ENCODE data around the gene FAM50B.

Gene FAM50B

DNA sequence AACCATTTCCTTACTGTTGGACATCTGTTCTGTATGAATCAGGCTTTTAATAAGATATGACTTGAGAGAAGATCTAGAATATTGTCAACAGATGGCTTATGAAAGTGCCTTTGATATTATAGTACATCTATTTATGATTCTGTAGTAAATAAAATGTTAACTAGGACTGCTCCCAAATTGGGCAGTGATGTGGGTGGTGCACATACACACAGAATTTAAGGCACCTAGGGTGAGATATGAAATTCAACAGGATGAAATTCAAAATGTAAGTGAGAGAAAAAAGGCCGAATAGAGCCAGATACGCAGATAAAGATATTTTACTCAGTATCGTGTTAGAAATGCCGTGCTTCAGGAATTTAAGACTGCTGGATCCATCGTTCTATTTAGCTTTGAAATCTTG is 26.3 kb downstream of the FAM50B start:
- DNase-seq = no peak

DNA sequence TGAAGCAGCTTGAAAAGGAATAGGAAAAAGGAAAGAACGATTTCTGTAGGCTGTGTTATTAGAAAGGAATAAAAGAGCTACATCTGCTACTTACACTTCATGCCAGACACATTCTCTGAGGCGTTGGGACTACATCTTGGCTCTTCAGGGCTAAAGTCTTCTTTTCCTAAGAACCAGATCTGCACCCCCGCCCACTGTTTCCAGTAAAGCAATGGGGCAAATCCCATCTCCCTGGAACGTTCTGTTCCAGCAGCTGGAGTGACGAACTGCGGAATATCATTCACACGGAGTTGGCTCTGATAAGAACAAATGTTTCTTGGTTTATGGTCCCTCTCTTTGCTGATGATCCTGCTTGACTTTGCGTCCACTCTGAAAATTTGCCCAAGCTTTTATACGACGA is 26.9 kb downstream of the FAM50B start:
- DNase-seq = no peak

DNA sequence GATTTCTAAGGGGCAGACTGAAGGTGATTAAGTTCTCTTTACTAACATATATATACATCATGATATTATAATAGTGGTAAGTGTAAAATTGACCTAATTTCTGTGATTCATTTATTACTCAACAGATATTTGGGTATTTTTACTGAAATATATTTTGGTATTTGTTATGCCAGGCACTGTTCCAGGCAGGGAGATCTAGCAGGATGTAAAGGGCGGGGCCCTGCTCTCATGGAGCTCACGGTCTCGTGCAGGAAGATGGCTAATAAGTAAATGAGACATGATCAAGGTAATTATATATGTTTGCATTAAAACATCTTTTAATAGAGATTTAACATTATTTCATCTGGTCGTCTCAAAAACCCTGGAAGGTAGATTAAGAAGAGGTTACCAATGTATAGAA is 27.7 kb downstream of the FAM50B start:
- DNase-seq = no peak

DNA sequence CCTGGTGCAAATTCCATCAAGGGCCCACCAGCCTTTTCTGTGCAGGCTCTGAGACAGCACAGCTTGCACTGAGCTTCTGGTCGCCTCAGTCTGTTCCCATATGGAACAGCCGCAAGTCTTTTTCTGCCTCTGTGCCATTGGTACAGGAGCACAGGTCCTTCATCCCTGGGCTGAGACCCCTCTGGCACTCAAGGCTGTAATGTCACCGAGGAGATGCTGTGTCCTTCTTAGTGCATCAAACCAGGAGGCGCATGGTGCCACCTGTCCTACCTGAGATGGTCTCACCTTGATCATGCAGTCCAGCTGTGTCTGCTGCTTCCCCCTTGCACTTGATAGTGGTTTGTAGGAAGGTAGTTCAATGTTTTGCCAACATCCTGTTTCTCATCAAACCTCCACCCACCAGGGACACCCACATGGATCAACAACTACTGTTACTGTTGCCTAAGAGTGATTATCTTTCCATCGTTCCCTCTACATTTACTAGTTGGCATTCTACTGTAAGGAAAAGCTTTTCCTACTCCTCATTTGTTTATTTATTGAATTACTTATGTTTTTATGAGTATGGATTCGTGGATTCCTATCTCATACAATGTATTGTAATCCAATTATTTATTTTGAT is 29.0 kb downstream of the FAM50B start:
- DNase-seq = no peak

DNA sequence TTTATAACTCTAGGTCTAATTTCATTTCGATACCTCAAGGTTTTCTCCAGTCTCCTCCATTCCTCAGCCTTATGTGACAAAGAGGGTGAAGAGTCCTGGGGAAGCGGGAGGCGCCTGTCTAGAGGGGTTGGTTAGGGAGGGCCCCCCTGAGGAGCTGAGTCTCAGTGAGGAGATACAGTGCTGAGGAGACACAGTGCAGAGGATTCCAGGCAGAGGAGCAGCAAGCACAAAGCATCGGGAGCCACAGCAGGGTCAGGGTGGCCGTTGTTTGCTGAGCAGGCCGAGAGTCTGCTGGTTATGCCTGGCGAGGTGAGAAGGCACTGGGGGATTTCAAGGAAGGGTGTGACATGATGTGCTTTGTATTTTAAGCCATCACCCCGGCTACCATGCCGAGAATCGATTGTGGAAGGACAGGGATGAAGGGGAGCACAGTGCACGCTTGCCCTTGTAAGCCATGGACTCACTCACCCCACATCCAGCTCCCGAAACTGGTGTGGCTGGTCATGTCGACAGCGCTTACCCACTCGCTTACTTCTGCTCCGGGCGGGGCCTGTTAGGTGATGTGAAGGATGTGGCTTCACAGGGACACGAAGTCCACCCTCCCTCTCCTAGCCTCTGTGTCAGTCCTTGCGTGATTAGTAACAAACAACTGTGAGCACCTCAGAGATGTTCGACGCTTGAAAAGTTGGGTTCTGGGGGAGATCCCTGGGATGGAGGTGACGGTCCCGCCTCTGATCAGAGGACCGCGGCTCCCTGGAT is 30.2 kb downstream of the FAM50B start:
- no peak for DNase-seq

DNA sequence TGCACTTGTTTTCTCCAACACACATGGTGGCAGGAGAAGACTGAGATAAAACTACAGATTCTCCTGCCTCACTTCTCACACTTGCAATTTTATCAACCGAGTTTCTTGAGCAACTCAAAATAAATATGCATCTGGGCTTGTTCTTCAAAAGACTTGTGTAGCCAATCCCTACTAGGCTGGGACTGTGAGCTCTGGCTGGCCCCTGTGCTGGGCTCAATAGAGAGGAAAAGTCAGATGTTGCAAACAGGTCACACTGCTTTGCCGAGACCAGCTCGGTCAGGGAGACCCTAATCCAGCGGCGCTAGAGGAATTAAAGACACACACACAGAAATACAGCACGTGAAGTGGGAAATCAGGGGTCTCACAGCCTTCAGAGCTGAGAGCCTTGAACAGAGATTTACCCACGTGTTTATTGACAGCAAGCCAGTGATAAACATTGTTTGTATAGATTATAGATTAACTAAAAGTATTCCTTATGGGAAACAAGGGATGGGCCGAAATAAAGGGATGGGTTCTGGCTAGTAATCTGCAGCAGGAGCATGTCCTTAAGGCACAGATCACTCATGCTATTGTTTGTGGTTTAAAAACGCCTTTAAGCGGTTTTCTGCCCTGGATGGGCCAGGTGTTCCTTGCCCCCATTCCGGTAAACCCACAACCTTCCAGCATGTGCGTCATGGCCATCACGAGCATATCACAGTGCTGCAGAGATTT is 32.7 kb downstream of the FAM50B start:
- DNase-seq = no peak

DNA sequence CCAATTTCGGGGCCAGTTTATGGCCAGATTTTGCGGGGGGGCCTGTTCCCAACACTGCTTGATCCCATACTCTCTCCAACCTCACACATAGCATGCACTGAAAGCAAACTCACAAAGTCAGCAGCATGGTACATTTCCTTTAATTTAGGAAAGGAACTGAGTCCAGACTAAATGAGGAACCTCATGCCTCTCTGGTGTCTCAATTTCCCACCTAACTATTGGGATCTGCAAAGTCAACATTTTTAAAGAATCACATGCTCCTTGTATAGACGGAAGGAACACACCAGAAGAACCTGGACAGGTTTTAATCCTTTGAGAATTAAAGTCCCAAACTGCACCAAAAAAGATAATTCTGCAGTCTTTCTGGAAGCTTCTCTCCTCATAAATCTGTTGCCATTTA is 33.3 kb downstream of the FAM50B start:
- DNase-seq = no peak

DNA sequence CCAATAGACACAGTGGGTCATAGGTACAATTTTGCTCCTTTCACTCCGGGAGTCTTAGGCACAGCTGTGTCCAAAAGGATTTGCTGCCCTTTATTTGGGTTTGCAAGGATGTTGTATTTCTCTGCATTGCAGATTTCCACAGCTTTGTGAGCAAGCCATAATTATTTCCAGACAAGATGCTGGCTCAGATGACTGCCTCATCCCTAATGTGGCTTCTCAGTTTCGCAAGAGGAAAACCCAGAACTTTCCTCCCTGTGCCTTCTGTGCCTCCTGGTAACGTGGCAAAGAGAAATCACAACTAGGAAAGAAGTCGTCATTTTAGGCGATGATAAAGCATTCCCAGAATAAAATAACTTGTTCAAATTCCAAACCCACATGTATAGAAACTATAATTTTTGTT is 33.7 kb downstream of the FAM50B start:
- DNase-seq = no peak

DNA sequence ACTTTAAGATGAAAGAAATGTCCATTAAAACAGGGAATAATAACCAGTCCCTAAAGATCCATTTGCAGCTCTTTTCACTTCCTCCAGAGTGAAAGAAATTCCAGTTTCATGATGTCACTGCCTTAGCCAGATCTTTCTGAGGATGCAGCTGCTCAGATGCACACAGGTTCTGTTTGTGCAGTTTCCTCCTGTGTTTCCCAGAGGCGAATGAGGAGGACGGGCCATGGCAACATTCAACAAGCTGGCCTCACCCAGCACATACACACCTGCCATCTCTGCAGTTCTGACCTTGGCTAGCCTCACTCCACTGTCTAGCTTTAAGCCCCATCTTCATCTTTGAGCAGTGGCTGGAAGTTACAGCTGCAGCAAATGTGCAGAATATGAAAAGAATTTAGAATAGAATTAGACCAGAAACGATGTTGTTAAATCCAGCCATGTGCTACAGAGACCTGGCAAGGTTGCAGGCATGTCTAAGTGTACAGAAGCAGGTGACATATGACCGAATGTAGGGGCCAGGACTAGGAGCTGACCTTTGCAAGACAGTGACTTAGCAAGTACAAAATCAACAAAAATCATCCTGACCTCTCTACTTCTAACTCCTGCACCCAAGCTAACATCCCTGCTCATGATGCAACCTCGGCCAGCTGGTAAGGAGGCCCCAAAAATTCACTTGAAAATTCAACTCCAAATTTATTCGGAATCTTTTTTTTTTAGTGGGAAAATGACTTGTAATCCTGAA is 35.0 kb downstream of the FAM50B start:
- no peak for DNase-seq

DNA sequence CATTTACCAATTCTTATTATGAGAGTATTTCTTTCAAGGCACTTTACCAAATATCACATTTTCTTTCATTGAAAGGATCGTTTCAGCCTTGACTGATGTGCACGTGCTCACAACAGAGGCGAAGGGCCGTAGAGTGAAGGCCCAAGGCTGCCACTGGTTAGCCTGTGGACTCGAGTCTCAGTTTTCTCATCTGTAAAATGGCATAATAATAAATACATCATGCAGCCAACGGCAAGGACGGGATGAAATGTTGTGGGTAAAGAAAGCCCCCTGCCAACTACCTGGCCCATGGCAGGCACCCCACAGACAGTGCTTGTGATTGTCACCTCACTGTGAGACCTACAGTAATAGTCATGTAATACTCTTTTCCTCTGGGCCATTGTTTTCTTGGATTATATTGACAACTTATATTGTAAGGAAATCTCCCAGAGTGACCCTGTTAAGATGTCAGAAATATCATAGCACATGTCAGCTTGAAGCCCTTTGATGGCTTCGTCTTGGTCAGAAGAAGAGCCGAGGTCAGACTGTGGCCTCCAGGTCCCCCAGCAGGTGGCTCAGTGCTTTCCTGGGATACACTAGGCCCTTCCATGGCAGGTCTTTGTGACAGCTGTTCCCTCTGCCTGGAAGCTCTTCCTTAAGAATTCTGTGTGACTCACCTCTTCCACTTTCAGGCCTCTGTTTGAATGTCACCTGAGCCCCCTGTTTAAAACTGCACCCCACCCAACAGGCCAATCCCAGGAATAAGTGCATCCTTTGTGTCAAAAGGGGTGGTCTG is 36.3 kb downstream of the FAM50B start:
- no peak for DNase-seq

DNA sequence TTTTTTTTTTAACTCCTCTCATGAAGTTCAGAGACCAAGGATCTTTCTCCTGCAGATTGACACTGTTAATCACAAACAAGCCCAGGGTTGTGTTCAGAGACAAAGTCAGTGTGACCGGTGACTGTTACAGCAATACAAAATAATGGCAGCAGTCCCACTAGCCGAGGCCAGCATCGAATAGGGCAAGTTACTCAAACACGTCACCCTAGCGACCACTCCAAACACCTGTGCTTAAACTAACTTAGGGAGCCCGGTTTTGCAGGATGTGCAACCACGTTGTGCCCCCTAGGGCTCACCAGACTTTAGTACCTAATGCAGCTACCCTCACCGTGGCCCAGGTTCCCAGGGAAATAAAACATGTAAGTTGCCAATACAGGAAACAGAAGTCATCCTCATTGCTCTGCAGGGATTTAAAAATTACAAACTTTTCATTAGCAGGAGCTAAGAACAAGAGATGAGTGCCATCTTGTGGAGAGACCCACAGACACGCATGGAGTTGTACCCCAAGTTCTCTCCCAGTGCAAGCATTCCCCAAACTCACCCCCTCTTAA is 38.1 kb downstream of the FAM50B start:
- DNase-seq = no peak

DNA sequence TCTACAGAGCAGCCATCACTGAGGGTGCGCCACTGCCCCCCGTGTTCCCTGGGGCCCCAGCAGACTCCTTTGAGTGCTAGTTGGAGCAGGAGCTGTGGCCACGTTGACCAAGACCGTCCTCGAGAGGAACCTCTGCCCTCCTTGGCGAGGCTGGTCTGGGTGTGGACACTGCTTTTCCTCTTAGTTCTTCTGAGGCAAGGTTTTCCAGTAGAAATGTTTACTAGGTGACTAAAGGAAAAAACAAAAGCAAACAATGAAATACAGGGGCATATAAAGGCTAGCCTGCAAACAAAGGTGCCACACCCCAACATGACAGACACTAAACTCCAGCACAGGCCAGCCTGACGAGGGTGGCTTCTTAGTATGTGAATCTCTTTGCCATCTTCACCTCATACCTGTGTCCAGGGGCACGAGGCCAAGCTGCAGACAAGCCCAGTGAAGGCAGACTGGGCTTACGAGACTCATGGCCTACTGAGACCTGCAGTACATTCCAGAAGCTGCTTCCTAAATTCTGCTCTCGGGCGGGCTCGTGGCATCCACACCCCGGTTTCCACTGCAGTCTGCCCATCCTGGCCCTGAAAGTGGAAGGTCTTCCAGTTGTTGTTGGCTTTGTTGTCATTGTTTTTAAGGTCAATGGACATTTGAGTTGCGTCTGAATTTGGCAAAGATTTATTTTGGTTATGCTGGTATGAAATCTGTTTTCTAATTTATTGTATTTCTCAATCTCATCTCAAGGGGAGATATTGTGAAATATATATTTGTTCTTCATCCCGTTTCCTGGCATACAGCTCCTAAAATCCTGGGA is 39.2 kb downstream of the FAM50B start:
- no peak for DNase-seq

DNA sequence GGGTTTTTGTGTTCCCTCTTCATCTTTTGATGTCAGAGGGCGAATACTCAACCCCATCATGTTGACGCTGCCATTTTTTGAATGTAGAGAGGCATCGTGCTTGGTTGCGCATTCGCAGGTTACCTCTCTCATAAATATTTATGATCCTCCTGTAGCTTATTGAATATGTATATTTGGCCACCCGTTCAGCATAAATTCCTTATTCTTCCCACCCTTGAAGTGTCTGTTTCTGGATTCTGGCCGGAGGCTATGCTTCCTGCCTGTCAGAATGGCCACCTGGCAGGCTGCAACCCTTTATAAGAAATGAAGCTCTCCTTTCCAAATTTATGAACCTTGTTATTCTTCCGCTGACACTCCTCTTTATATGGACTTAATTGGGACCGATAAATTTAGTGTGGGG is 40.9 kb downstream of the FAM50B start:
- no peak for DNase-seq

DNA sequence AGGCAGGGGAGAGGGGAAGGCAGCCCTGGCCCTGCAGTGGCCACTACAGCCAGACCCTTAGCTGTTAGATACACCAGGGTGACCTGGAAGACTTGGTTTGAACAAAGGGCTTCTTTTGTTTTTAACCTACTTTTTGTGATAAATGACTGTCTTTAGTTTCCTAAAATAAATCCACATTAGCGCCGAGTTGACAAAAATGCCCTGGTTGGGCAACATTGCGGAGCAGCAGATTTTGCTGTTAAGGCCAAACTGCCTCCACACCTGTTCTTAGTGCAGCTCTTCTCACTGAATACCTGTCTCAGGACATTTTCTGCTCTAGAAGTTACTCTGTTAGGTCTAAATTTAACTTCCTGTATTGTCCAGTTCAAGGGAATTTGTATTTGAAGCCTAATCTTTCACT is 42.7 kb downstream of the FAM50B start:
- DNase-seq = no peak

DNA sequence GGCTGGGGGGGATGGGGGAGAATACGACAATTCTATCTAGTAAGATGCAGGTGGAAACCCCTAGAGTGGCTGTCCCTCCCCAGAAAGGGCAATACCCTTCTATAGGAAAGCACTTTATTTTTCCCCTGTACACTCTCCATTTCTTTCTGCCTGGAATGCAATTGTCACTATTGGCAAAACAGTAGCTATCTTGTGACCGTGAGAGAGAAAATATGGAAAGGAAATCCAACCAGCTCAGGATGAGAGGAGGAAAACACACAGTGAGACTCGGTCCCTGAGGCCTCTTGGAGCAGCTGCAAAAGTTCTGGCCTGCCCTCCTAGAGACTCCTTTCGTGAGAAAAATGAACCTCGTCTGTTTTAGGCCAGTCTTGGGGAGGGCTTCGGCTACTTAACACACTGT is 43.4 kb downstream of the FAM50B start:
- no peak for DNase-seq

DNA sequence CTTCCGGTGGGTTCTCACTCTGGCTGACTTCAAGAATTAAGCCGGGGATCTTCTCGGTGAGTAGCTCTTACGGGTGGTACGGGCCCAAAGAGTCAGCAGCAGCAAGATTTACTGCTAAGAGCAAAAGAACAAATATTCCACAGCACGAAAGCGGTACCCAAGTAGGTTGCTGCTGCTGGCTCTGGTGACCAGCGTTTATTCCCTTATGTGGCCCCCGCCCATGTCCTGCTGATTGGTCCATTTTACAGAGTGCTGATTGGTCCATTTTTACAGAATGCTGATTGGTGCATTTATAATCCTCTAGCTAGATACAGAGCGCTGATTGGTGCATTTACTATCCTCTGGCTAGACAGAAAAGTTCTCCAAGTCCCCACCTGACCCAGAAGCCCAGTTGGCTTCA is 44.3 kb downstream of the FAM50B start:
- no peak for DNase-seq

DNA sequence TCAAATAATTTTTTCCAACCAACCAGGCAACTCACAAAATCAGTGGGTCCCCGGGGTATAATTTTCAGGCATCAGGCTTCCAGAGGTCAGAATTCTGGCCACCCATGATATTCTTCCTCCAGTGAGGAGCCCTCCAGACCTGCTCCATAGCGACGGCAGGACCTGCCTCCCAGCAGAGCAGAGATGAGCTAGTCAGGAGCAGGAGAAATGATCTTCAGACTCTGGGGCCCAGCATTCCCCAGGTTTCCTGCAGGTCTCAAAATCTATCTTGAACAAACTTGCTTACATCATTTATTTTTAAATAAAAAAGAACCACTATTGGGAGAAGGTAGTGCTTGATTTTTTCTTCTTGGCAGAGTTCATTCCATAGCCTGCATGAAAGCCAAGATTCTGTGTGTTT is 44.7 kb downstream of the FAM50B start:
- DNase-seq = no peak

DNA sequence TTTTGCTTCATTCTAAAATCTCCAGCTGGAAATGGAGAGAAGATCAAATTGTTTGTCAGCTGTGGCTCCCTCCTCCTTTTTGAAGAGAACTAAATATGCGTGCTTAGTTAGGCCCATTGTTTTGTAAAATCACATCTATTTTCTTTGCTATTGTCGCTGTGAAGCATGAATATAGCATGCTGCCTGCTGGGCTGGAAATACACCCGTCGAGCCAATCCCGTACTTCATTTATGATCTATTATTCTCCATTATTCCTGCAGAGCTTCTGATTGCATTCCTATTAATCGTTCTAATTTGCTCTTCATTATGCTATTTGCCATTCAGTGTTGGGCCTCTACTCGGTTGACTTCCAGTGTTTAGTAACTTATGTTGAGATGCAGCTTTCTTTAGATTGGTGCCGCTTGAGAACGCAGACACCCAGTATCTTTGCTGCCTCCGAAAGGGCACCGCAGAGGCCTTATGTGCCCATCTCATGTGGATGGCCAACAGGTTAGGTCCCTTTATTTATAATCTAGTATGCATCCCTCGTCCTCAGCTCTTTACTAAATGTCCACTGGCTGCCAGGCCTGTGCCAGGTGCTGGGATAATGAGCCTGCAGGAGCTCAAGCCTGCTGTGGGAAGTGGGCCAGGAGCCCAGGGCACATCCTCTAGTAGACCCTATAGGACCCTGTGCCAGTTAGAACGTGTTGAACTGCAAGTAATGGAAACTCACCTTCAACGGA is 45.6 kb downstream of the FAM50B start:
- DNase-seq = no peak

DNA sequence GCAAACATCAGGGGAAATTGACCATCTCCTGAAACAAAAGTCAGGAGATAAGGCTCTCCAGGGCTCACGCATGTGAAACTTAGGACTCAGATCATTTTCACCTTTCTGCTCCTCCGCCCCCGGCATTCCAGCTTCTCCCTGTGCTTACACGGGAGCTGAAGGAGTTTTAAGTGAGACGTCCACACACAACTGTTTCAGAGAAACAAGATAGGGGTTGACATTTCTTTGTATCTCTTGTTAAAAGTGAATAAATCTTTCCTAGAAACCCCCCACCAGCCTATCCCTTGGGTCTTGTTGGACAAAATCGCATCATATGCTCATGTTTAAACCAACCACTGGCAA is 46.1 kb downstream of the FAM50B start:
- DNase-seq = no peak

DNA sequence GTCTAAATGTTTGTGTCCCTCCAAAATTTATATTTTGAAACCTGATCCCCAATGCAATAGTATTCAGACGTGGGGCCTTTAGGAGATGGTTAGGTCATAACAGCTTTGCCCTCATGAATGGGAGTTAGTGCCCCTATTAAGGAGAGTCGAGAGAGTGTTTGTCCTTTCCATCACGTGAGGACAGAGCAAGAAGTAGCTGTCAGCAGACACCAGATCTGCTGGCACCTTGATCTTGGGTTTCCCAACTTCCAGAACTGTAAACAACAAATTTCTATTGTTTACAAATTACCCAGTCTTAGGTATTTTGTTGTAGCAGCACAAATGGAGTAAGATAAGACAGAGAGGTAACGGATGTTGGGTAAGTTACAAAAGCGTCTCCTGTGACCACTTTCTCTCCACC is 46.6 kb downstream of the FAM50B start:
- DNase-seq = no peak

Data from DMS153 (cell line).